ENCODE data around the gene GLOD5.

GRCh38 chrX:48815266-48815665, 53.7 kb downstream of the GLOD5 start:
- TF ChIP-seq CTCF (IDR thresholded peaks at IDR 0.05): no peak
- no peak for TF ChIP-seq POLR2A (IDR thresholded peaks at IDR 0.05)

Measured in Peyer's patch (tissue), 4 donors.